Measurements from ENCODE around the gene HIF1AN. TPM values are rescaled to one million over a fixed set of nuclear protein-coding genes. Genes with fewer than 3 reads are reported as not detected.

HIF1AN gene
- total and polyA plus RNA-seq, 2 of the 8 experiments (the other 6 are each of a cell fraction or from before 2014, with no cell fraction given), result 10.9 to 62.8 TPM

- TF ChIP-seq SIN3A (conservative IDR thresholded peaks at IDR 0.05 in 1 of 2, IDR thresholded peaks at IDR 0.05 in 1 of 2; ENCODE audit: low read depth in 1 of 2, low read length in 2 of 2) (peak in 1 of 2 experiments; percentile 54; a peak in 1 of 4 replicates), TBP (IDR thresholded peaks at IDR 0.05; ENCODE audit: low read depth, low read length) (peak; percentile 30; the same call in 1 of the 2 replicates), EZH2 (IDR thresholded peaks at IDR 0.05; ENCODE audit: low read depth, low read length, severe bottlenecking) (peak; percentile 44), SUZ12 (IDR thresholded peaks at IDR 0.05; ENCODE audit: low read length) (0 out of 2 replicates have a peak, but pooled peaks have one; percentile 41), BRCA1 (IDR thresholded peaks at IDR 0.05; ENCODE audit: low read depth, low read length) (no peak), RAD21 (IDR thresholded peaks at IDR 0.05 in 1 of 2, conservative IDR thresholded peaks at IDR 0.05 in 1 of 2; ENCODE audit: low read depth in 2 of 2, low read length in 2 of 2) (peak; percentile 29 to 42; a peak in 3 of 4 replicates), KDM4A (IDR thresholded peaks at IDR 0.05; ENCODE audit: low read depth, low read length, severe bottlenecking) (peak; percentile 79)
Measured at GRCh38 chr10:100519311-100520051, 16.3 kb upstream of the HIF1AN start, which contains the start of gene SEC31B (continued).

Measured in H1 (cell line).